ENCODE data around the gene ANAPC16.
"Not testable (repeated sequence)": the region's sequence is repeated elsewhere in the genome, so short reads cannot be mapped to it uniquely, and the experiment has no call there.

ANAPC16 gene

DNA sequence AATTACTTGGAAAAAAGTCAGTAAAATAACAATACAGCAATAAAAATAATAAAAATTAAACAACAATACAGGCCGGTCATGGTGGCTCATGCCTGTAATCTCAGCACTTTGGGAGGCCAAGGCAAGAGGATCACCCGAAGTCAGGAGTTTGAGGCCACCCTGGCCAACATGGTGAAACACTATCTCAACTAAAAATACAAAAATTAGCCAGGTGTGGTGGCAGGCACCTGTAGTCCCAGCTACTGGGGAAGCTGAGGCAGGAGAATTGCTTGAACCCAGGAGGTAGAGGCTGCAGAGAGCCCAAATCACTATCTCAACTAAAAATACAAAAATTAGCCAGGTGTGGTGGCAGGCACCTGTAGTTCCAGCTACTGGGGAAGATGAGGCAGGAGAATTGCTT, 4.0 kb upstream of the ANAPC16 start:
- not testable (repeated sequence) for DNase-seq (ENCODE audit: low read depth in 3 of 3)

DNA sequence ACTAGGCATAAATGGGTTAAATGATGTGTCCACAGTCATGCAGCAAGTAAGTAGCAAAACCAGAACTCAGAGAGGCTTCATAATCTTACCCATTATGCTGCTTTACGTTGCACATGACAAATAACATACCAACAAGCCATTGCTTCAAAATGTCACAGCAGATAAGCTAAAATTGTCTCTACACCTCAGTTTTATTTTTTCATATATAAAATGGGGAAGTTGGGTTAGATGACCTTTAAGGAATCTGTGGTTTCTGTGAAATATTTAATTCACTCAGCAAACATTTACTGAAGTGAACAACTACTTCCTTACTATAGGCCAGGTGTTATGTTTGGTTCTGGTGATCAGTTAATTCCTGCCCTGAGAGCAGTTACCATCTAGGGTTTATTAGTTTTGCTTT, 2.5 kb downstream of the ANAPC16 start:
- DNase-seq (ENCODE audit: low read depth in 3 of 3): no peak

DNA sequence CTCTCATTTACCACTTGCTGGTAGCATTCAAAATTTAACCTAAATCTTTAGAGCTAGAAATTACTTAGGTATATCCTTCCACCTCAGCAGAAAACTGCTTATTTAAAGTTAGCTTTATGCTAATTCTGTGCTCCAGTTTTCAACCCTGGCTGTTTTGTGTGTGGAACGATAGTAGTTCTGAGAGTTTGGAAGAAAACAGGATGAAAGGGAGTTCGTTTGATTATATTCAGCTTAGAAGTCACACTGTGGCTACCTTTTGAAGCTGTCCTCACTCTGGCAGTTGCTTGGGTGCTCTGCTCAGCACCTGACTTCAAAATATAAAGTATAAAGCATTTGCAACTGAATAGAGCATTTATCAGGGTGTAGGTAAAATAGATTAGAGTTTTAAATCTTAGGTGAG, 2.9 kb downstream of the ANAPC16 start:
- no peak for DNase-seq (ENCODE audit: low read depth in 3 of 3)

DNA sequence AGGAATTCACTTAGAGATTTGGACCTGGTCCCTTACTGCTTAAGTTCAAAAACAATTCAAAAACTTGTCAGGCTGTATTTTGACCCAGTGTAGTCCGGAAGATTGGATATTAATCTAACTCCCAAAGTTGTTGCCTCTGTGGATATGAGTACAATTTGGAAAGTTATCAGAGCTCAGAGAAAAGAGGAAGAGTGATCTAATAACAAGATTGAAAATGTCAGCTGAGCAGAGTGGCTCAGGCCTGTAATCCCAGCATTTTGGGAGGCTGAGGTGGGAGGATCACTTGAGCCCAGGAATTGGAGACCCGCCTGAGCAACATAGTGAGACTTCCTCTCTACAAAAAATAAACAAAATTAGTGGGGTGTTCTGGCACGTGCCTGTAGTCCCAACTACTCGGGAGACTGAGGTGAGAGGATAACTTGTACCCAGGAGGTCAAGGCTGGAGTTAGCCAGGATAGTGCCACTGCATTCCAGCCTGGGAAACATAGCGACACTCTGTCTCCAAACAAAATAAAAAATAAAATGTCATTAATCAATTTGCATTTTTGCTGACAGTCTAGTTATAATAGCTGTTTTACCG, 3.5 kb downstream of the ANAPC16 start:
- no peak for DNase-seq (ENCODE audit: low read depth in 3 of 3)

DNA sequence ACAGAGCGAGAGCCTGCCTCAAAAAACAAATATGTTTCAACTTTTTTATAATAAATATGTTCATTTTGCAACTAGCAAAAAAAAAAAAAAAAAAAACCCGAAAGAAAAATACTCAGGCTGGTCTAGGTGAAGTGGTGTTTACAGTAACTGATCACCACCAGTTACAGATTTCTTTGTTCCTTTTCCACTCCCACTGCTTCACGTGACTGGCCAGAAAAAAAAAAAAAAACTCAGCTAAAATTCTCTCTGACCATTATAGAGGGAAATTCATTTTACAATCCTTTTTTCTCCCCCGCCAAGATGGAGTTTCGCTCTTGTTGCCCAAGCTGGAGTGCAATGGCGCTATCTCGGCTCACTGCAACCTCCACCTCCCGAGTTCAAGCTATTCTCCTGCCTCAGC, 4.8 kb downstream of the ANAPC16 start:
- no peak for DNase-seq (ENCODE audit: low read depth in 3 of 3)

DNA sequence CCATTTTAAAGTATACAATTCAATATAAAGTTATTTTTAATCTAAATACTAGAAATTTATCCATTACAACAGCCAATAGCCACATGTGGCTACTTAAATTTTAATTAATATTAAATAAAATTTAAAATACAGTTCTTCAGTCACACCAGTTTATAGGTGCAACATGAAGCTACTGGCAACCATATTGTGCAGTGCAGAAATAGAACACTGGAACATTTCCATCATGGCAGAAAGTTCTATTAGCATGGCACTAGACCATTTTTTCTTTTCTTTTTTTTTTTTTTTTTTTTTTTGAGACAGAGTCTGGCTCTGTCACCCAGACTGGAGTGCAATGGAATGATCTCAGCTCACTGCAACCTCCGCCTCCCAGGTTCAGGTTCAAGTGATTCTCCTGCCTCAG, 5.5 kb downstream of the ANAPC16 start:
- DNase-seq (ENCODE audit: low read depth in 3 of 3): no peak

DNA sequence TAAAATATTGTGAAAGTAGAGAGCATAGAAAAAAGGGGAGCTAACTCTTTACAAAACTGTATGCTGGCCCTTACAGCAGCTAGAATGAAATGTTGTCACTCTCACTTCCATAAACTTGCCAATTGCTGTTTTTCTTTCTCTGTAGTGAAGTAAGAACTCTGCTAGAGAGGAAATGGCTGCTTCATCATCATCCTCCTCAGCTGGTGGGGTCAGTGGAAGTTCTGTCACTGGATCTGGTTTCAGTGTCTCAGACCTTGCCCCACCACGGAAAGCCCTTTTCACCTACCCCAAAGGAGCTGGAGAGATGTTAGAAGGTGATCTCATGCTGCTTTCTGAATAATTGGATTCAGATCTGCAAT, 7.9 kb downstream of the ANAPC16 start:
- DNase-seq (ENCODE audit: low read depth in 3 of 3): peak in 1 of 3 experiments; percentile 22

DNA sequence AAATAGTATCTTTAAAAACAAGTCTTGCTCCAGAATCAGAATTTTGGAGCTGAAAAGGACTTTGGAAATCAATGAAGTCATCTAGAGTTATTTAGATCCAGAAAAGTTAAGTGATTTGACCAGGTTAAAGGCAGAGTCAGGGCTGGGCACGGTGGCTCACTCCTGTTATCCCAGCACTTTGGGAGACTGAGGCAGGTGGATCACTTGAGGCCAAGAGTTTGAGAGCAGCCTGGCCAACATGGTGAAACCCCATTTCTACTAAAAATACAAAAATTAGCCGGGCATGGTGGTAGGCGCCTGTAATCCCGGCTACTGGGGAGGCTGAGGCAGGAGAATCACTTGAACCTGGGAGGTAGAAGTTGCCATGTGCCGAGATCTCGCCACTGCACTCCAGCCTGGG, 8.4 kb downstream of the ANAPC16 start:
- not testable (repeated sequence) for DNase-seq (ENCODE audit: low read depth in 3 of 3)

DNA sequence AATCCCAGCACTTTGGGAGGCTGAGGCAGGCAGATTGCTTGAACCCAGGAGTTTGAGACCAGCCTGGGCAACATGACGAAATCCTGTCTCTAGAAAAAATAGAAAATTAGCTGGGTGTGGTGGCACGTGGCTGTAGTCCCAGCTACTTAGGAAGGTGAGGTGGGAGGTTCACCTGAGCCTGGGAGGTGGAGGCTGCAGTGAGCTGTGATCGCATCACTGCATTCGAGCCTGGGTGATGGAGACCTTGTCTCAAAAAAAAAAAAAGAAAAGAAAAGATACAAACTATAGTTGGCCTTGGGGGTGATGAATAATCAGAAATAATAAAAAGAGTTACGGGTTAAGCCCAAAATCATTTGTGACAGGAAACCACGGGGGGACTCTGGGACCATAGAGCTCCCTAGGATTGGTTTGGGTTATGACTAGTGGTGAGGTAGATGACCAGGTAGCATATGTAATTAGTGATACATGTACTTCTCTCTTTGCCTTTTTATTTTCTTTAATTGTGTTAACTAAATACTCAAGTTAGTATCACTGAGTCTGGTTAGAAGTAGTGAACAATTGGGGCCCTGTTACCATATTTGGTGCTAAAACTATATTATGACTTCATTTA, 10.7 kb downstream of the ANAPC16 start:
- no peak for DNase-seq (ENCODE audit: low read depth in 3 of 3)

DNA sequence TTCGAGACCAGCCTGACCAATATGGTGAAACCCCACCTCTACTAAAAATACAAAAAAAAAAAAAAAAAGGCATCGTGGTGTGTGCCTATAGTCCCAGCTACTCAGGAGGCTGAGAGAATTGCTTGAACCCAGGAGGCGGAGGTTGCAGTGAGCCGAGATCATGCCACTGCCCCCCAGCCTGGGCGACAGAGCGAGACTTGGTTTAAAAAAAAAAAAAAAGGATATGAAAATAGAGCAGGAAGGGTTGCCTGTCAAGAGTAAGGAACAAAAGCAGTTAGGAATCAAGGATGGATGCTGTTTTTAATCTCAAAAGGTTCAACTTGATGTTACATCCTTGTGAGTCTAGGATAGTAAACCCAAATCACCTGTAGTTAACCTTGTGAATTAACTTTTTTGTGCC, 12.0 kb downstream of the ANAPC16 start:
- no peak for DNase-seq (ENCODE audit: low read depth in 3 of 3)

DNA sequence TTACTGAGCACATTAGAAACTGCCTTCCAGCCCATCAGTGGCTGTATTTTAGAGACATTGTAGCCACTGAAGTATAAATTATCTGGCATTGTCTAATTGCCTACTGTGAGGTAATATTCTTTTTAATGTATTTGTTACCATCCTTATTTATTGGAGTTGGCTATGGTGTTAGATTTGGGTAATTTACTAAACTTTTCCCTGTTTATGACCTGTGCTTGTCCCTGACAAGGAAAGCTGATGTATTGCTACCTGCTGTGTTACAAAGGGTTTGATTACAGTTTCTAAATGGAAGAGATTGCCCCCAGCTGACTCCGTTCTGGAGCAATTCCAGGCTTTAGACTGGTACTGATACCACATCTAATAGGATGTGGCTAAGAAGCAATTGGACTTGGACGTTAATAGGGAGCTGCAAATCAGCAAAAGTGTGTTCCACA, 12.5 kb downstream of the ANAPC16 start:
- no peak for DNase-seq (ENCODE audit: low read depth in 3 of 3)

DNA sequence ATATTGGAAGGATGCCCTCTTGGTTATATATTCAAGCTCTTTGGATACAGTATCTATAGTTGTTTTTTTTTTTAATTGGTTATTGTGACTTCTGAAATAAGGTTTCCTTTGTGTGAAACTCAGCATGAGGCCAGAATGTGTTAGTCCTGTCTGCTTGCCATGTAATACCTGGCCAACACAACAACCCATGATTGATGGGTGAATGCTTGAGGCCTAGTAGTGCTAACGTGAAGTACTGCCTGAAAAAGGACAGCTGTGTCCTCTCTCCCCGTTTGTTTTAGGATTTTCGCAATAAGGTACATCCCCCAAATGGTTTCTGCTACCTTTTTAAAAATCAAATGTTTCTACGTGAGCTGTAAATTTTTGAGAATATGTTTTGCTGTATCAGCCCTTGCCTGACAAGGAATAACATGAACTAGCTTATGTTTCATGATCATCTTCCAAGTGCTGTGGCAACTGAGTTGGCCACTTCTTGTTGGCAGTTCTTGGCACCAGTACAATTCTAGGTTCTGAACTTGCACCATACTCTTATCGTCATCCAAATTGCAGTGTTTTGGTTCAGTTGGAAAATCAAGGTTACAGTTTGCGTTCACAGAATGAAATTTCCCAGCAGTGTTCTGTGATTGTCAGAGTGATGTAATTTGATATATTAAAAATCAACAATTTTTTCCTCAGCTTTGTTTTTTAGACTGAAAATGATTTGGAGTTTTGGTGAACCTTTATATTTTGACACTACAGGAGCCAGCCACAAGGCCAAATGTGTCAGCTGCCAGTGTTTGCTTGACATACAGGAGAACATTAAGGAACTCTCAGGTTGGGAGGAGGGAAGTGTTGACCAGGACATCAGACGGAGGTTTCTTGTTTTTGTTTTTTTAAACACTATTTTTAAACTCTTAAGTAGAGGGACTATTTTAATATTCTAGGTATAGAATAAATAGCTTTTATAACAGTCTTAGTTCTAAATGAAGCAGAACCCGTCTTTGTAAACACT, 13.7 kb downstream of the ANAPC16 start:
- DNase-seq (ENCODE audit: low read depth in 3 of 3): no peak

DNA sequence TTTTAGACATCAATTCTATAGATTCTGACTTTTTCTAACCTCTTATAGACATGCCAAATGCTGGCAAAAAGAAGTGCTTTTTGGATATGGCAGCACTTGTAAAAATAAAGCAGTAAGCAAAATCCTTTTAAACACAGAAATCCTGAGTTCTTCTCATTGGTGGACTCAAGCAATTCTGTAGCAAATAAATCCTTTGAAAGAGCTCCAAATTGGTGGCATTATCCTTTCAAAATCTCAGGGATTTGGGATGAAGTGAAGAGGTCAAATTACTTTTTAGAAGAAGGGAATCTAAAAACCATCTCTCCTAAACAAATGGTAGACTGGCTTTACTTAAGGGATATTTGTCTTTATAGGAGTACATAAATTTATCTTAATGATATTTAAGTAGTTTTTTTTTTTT, 17.8 kb downstream of the ANAPC16 start:
- no peak for DNase-seq (ENCODE audit: low read depth in 3 of 3)

DNA sequence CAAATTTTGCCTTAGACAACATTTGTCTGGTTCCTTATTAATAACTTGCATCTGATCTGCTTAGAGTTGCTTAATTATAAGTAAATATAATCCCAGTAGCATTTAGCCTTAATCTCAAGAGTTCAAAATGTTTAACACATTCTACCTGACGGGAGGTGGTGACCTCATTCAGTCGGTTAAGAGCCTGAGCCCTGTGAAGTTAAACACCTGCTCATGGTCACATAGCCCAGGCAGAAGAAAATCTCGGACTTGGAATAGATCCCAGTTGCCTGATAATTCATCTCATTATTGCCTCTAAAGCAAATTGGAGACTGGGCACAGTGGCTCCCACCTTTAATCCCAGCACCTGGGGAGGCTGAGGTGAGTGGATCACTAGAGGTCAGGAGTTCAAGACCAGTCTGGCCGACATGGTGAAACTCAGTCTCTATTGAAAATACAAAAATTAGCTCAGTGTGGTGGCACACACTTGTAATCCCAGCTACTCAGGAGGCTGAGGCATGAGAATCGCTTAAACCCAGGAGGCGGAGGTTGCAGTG, 18.8 kb downstream of the ANAPC16 start:
- no peak for DNase-seq (ENCODE audit: low read depth in 3 of 3)

DNA sequence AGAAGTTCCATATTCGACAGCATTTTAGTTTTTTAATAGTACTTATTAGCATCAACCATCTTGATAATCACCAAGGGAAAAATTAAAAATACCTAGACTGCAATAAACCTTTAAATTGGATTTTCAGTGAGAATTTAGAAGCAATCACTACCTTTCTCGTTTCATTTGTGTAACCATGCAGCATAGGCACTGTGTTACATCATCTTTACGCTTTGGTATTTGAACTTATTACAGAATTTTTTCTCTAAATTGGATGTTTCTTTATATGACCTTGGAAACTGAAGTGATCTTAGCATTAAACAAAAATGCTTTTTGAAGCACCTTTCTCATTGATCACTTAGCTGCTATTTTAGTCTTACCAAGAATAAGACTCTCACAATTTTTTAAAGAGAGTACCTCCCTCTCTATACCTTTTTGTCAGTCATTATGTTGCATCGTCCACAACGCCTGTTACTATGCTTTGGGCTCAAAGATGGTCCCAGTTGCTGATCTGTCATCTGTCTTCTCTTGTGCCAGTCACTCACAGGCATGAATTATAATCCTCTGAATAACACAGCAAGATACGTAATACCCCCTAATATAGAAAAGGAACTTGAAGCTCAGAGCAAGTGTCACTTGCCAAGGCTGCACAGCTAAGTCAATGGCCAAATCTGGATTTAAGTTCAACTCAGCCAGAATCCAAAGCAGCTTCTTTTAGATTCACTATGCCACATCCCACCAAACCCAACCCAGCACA, 19.9 kb downstream of the ANAPC16 start:
- DNase-seq (ENCODE audit: low read depth in 3 of 3): no peak

DNA sequence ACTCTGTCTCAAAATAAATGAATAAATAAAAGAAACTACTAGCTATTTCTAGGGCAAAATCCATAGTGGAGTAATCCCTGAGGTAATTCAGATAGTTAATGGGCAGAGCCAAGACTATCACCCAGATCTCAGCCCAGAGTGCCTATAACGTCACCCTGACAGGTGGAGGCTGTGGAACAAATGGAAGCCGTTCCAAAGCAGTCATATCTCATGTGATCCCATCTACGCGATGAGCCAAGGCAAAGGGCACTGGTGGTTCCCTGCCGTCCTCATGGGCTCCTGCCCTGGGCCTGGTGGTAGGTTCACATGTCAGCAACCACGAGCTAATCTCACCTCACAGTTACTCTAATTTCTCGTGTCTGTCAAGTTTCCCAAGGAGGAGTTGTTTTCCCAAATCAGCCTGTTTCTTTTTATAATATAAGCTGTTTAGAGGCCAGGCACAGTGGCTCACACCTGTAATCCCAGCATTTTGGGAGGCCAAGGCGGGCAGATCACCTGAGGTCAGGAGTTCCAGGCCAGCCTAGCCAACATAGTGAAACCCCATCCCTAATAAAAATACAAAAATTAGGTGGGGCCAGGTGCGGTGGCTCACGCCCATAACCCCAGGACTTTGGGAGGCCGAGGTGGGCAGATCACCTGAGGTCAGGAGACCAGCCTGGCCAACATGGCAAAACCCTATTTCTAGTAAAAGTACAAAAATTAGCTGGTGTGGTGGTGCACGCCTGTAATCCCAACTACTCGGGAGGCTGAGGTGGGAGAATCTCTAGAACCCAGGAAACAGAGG, 22.8 kb downstream of the ANAPC16 start:
- no peak for DNase-seq (ENCODE audit: low read depth in 3 of 3)

DNA sequence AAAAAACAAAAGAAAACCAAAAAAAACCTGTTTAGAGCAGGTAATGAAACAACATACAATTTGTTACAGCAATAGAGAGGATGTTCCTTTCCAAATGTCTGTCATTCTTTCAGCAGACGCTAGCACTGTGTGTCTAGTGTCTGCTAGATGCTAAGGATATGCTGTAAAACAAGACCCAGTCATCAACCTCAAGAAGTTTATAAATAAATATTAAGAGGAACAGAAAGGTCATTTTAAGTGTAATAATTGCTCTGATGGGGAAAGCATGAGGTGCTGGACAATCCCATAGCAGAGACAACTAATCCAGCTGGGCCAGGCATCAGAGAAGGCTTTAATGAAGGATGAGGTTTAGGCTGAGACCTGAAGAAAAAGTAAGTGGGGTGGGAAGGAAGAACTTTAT, 23.6 kb downstream of the ANAPC16 start:
- DNase-seq (ENCODE audit: low read depth in 3 of 3): no peak

DNA sequence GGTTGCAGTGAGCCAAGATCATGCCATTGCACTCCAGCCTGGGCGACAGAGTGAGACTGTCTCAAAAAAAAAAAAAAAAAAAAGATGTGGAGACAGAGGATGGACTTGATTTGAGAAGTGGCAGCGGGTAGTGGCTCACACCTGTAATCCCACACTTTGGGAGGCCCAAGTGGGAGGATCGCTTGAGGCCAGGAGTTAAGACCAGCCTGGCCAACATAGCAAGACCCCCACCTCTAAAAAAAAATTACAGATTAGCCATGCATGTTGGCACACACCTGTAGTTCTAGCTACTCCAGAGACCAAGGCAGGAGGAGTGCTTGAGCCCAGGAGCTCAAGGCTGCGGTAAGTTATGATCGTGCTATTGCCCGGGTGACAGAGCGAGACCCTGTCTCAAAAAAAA, 24.6 kb downstream of the ANAPC16 start:
- DNase-seq (ENCODE audit: low read depth in 3 of 3): no peak

DNA sequence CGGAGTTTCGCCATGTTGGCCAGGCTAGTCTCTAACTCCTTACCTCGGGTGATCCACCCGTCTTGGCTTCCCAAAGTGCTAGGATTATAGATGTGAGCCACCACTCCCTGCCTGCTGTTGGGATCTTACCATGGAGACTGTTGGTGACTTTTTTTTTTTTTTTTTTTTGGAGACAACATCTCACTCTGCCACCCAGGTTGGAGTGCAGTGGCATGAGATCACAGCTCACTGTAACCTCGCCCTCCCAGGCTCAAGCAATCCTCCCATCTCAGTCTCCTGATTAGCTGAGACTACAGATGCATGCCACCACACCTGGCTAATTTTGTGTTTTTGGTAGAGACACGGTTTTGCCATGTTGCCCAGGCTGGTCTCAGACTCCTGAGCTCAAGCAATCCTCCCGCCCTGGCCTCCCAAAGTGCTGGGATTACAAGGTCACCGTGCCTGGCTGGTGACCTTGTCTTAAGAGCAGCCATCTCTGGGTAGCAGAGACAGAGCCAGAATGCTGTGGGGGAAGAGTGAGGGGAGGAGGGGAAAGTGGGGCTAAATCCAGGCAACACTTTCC, 26.0 kb downstream of the ANAPC16 start:
- DNase-seq (ENCODE audit: low read depth in 3 of 3): no peak

DNA sequence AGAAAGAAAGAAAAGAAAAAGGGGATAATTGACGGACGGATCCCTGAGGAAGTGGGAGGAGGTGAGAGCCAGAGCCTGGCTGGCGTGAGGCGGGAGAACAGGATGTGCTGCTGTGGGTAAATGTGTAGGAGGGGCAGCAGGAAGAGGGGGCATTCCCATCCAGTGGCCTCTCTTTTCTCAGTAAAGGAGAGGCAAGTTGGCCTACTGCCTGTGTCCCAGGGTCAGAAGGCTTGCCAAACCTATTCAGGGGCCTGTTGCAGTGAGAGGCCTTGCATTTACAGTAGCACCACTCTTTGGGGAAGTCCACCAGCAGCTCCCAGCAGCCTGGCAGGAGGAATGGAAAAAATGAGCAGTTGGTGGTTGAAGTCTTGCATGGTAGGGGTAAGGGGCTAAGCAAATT, 26.9 kb downstream of the ANAPC16 start:
- DNase-seq (ENCODE audit: low read depth in 3 of 3): peak in 1 of 3 experiments; percentile 32
